HG03342 (cell line): Measurements from ENCODE around the gene NCKAP5L.
"Not testable (repeated sequence)": the region's sequence is repeated elsewhere in the genome, so short reads cannot be mapped to it uniquely, and the experiment has no call there.

Source experiments
- ATAC-seq: cut with Tn5 transposase; IDR thresholded peaks from one replicate; pipeline ENCODE4 v1.9.1; 2021; ENCODE audit warnings: mild to moderate bottlenecking, moderate library complexity; ENCODE audit not compliant: unreplicated experiment

Gene NCKAP5L

DNA sequence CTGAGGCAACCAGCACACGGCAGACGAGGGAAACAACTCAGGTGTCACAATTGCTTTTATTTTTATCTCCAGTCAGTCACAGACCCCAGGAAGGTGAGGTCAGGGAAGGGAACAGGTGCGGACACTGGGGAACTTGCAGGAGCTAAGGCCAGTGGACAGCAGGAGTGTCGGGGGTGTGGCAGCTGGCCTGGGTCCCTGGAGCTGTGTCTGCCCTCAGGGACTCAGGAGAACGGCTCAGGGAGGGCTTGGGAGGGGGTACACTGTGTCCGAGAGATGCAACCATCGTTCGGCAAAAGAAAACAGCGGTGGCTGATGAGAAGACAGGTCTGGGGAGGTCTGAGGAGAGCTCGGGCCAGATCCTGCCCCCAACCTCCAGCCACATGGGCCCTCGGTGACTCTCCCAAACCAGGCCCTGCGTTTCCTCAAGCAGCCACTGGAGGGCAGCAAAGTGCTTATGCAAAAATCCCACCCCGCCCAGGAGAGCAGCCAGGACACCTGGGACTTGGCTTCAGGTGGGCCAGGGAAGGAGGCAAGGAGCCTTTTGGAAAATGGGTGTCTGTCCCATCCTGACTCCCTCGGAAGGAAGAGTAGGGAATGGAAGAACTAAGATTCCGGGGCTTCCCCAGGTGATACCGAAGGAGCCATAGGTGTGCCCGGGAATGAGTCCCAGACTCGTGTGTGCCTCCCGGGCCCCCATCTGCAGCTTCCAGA lies 38.8 kb upstream of the NCKAP5L start:
- no peak for ATAC-seq

- ATAC-seq = no peak
Measured at GRCh38 chr12:49865782-49866135, 37.5 kb upstream of the NCKAP5L start.

- no peak for ATAC-seq
Measured at GRCh38 chr12:49865109-49865781, 37.0 kb upstream of the NCKAP5L start.

DNA sequence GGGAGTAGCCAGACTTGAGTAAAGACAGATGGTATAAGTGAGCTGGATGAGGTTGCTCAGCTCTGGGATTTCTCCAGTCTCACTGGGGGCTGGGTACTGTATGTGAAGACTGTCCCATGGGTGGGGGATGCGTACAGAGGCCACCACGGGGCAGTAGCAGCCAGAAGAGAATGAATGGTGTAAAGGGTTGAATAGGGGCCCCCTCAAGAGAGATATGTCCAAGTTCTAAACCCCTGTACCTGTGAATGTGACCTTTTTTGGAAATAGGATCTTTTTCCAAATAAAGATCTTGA lies 36.5 kb upstream of the NCKAP5L start:
- ATAC-seq = no peak

GRCh38 chr12:49863946-49864797 lies 36.0 kb upstream of the NCKAP5L start:
- no peak for ATAC-seq

GRCh38 chr12:49860921-49861320 lies 32.7 kb upstream of the NCKAP5L start:
- ATAC-seq = not testable (repeated sequence)

GRCh38 chr12:49855890-49856289 lies 27.7 kb upstream of the NCKAP5L start:
- not testable (repeated sequence) for ATAC-seq

DNA sequence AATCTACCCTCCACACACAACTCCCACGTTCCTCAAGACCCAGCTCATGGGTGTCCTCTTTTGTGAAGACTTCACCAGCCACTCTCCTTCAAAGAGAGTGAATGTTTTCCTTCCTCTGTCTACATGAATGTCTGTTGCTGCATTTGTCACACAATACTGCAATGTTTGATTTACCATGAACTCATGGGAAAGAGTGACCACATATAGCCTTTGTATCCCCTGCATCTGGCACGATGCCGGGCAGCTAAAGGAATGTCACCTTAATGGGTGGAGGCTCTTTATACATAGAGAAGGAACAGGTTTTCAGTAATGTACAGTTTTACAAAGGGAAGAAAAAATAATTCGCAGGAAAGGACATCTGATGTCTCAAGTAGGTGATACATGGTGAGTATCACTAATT lies 26.8 kb upstream of the NCKAP5L start:
- ATAC-seq = no peak

- no peak for ATAC-seq
Measured at GRCh38 chr12:49853671-49854070, 25.5 kb upstream of the NCKAP5L start.

- no peak for ATAC-seq
Measured at GRCh38 chr12:49847161-49847560, 18.9 kb upstream of the NCKAP5L start.

GRCh38 chr12:49846032-49846431 lies 17.8 kb upstream of the NCKAP5L start:
- ATAC-seq = no peak

- ATAC-seq = no peak
Measured at GRCh38 chr12:49843876-49844437, 15.7 kb upstream of the NCKAP5L start.

DNA sequence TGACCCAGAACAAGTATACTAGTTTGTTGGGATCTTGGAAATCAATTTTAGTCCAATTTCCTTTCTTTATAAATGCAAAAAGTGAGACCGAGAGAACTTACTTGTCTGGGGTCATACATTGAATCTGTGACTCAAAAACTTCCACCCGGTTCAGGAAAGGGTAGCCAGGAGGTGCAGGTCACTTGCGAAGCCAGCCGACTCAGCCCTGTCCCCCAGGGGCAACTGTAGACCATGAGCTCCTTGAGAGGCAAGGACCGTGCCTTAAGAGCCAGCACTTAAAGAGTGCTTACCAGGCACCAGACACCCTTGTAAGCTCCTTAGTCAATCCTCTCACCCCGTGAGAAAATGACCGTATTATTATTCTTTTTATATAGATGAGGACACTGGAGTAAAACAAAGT lies 15.2 kb upstream of the NCKAP5L start:
- ATAC-seq = no peak

GRCh38 chr12:49842519-49843352 lies 14.5 kb upstream of the NCKAP5L start, which contains the start of gene BCDIN3D:
TSS of gene BCDIN3D (minus strand) at chr12:49843106. CDS start at chr12:49843087, 19 bp downstream.
- peak; percentile 85 for ATAC-seq

- no peak for ATAC-seq
Measured at GRCh38 chr12:49838973-49839633, 10.9 kb upstream of the NCKAP5L start.

- ATAC-seq = no peak
Measured at GRCh38 chr12:49832836-49833421, 4.7 kb upstream of the NCKAP5L start.

- no peak for ATAC-seq
Measured at GRCh38 chr12:49831717-49832116, 3.5 kb upstream of the NCKAP5L start.

DNA sequence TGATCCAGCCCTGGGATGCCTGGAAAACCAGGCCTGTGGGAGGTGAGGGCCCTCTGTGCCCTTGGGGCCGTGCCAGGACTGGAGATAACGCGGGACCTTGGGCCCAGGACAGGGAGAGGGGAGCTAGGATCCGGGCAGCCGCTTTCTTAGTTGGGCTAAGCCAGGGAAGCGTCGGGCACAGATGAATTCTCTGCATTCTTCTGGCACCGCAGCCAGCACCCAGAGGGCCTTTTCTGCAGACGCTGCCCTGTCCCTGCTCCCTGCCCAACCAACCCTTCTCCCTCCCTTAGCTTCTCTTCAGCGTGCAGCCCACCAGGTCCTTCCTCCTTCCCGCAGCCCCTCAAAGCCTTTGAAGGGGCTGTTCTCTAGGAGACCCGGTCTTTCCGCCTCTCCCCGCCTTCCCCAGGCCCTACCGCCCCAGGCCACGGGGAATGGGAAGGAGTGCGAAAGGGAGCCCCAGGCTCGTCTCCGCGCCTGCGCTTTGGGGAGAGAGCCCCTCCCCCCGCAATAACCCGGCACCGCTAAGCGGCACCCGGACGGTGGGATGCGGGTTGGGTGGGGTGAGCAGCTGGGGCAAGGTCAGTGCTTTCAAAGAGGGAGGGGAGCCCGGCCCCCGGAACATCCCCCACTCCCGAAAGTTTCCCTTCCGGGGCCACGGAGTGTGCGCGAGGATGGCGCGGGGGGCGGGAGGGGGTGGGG lies 663 bp downstream of the NCKAP5L start:
- ATAC-seq = no peak

DNA sequence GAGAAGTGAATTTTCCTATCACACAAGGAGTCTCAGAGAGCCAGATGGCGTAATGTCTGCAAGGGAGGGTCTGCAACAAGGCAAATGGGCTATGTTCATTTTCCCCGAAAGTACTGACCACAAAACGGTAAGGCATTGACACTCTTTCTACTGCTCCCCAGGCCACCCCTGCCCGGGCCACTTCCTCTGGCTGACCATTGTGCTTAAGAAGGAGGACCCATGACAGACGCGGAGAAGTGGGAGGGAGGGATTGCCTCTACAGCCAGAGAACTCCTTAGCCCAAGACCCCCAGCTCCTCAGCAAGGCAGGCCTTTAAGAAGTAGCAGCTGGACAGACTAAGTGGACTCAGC lies 1.2 kb downstream of the NCKAP5L start:
- no peak for ATAC-seq
